Stimulated activated CD4-positive, alpha-beta T cell treated with anti-CD3 and anti-CD28 coated beads, TNF-alpha, amount 100 ng/mL, for 24 hours (primary cell): ENCODE measurements around the gene PID1.

ENCODE experiments used
- DNase-seq, 3 experiments: peaks; one replicate each; pipeline ENCODE4 v3.0.0-alpha.2; 2020; ENCODE audit warnings: low read depth in 3 of 3

Gene PID1

GRCh38 chr2:229261076-229261475 lies 10.0 kb downstream of the PID1 start:
- no peak for DNase-seq

DNA sequence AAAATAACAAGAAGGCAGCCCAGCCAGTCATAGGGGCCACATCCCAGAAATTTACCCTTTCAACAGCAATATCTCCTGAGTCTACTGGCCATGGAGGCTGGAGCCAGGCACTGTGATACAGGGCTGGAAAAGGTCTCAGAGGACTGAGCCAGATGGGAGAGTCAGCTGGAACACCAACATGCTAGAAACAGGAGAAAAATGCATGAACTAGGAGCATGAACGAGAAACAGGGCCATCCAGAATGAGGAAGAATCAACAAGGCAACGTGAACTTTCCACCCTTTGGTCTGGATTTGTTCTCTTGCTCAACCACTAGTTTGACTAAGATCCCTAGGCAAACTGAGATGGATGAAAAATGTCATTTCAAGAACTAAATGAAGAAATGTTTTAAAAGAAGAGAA lies 13.1 kb downstream of the PID1 start:
- DNase-seq, result no peak

DNA sequence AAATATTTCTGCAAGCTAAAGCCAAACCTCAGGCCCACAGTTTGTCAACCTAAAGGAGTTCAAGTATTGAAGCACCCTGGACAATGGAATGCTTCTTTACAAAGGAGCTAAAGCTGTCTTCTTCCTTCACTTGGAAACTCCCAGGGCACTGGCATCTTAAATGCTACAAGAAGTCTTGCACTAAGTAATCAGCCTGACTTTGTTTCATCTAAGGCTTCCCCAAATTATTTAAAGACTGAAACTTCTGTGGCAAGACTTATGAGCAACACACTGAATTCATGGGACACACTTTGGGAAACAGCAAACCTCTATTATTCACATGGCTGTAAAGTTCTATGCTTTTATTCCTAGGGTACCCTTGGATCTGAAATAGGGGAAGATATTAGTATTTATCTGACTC lies 14.7 kb downstream of the PID1 start:
- DNase-seq, result no peak

GRCh38 chr2:229254206-229254605 lies 16.9 kb downstream of the PID1 start:
- DNase-seq, result no peak

DNA sequence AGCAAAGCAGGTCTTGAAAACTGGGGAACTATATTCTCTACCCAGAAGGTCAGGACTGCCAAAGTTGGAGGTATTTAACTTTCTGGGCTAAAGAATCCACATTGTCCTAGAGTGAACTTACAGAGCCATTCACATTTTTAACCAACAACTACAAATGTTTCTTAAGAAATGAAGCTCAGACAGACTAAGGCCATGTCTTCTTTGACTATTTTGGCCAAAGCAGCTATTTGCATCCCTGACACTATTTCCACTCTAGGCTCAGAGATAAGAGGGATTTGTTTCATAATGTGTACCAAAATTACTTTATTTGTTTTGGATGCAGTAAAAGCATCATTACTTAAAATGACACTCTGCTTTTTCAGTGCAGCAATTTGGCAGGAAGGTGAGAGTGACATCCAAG lies 18.1 kb downstream of the PID1 start:
- no peak for DNase-seq

- DNase-seq, result no peak
These were observed 18.8 kb downstream of the PID1 start for GRCh38 chr2:229252280-229252679.

DNA sequence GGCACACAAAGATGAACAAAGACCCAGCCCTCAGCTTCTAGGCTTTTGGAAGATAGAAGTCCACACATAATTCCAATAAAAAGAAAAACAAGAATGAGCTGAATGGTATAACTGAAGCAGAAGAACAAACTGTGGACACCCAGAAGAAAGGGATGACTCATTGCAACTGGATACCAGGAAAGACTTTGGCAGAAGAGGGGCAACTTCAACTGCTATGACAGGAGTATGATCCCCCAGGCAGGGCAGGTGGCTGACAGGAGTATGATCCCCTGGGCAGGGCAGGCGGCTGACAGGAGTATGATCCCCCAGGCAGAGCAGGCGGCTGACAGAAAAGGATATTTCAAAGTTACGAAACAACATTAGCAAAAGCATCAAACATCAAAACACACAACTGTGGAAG lies 21.6 kb downstream of the PID1 start:
- no peak for DNase-seq

GRCh38 chr2:229246334-229246733 lies 24.8 kb downstream of the PID1 start:
- no peak for DNase-seq

DNA sequence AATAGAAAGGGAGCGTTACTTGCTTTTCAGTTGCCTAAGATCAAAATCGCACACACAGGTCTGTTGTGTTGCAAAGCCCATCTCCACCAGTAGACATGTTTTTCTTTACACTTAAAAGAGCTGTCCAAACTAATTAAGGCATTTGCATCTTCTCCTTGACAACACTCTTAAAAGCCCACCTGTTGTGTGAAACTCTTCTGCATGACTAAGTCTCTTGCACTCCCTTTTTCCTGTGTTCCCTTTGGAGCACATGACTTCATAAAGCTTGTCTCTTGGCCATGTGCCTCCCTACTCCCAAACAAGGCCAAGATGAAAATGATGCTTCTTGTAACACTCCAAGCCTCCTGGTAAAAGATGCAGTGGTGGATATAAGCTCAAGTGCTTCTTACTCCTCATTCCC lies 26.1 kb downstream of the PID1 start:
- DNase-seq, result no peak

- no peak for DNase-seq
These were observed 27.1 kb downstream of the PID1 start for GRCh38 chr2:229243890-229244560.

- DNase-seq, result no peak
These were observed 30.0 kb downstream of the PID1 start for GRCh38 chr2:229240984-229241491.

GRCh38 chr2:229239021-229239420 lies 32.1 kb downstream of the PID1 start:
- no peak for DNase-seq

DNA sequence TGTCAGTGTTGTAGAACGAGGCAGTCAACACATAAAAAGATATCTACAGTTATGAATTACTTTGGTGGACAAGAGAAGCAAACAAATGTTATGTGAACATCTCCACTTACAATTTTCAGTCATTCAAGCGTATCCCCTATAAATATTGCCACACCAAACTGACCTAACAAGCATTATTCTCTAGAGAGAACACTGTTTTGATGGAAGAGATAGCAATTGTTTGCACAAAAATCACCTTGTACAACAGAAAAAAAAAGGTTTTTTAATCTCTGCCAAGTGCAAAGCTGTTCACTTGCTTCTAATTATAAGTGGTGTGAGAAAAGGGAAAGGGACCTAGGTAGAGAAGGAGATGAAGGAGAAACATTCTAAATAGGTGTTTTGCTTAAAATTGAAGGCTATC lies 33.8 kb downstream of the PID1 start:
- no peak for DNase-seq

- DNase-seq, result no peak
These were observed 35.8 kb downstream of the PID1 start for GRCh38 chr2:229235131-229235914.

DNA sequence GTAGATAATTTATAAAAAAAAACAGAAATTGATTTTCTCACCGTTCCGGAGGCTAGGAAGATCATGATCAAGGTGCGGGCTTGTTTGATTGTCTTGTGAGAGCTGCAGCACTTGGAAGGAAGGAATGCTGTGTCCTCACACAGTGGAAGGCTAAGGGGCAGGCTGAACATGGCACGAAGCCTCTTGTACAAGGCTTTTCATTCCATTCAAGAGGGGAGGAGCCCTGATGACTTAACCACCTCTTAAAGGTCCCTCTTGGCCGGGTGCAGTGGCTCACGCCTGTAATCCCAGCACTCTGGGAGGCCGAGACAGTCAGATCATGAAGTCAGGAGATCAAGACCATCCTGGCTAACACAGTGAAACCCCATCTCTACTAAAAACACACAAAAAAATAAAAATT lies 39.2 kb downstream of the PID1 start:
- no peak for DNase-seq

DNA sequence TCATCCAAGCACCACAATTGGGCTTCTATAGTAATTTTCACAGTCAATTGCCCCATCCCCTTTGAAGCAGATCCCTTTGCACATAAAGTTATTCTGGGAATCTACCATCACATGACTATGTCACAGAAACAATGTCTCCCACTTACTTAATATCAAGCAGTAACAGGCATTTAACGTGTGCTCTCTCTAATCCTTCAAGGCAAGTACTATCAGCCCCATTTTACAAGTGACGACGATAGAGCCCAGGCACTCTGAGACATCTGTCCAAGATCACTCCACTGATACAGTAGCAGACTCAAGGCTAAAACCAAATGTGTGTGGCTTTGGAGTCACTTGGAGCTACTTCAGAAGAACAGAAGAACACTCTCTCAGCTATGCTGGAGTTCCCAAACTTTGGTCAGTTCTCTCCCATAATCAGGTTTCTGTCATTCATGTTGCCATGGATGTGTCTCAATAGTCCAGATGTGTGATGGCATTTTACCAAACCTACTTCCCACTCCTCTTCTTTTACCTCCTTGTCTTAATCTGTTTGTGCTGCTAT lies 39.7 kb downstream of the PID1 start:
- no peak for DNase-seq

- no peak for DNase-seq
These were observed 40.2 kb downstream of the PID1 start for GRCh38 chr2:229230911-229231310.

- DNase-seq, result no peak
These were observed 40.8 kb downstream of the PID1 start for GRCh38 chr2:229230256-229230655.

GRCh38 chr2:229226382-229226781 lies 44.7 kb downstream of the PID1 start:
- no peak for DNase-seq

GRCh38 chr2:229223107-229223506 lies 48.0 kb downstream of the PID1 start:
- DNase-seq, result no peak

DNA sequence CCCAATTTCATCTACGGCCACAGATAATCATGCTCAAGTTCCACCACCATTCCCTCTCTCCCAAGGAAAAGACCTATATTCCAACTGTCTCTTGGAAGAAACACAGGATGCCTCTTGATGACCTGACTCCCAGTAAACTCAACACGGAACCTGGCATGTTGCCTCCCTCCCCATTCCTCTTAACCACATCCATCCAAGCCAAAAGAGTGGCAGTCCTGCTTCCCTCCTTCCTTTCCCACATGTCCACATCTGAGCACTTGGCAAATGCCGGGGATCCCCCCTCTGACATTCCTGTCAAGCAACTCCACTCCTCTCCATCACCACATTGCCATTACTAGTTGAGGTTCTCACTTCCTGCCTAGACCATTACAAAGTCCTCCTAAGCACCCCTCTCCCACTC lies 49.4 kb downstream of the PID1 start:
- no peak for DNase-seq

- no peak for DNase-seq
These were observed 50.8 kb downstream of the PID1 start for GRCh38 chr2:229220254-229220653.

DNA sequence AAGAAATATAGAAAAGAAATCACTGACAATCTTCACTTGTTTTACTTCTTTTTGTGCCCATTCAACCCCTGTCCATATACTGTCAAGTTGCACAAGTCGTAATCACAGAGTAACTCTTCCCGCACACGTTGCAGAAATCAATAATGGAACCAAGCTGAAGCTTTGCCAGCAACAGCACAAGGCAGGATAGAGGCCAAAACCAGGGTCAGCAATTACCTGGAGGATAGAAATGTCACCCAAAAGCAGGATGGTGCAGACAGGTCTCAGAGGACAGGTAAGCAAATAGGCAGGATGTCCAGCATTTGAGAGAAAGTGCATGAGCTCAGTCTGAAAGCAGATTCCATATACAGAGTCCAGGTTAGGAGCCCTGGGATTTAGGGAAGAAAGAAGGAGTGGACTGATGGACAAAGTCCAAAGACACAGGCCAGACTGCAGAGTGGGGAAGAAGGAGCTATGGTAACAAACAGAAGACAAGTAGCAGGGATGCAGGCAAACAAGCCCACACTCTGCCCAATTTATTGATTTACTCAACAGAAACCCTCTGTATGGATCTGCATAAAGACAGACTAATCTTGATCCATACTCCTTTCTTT lies 52.7 kb downstream of the PID1 start:
- DNase-seq, result no peak
